DOHH2 (cell line): ENCODE results near the gene CACNA1E.
A peak's percentile ranks its signal among the peaks of the same experiment; 100 is the strongest.

Source experiments
- H3F3A ChIP-seq: fragments of 200-600 bp; sonication (generic), shearing (Covaris generic); 2 replicates; pipeline ENCODE4 v1.6.0; 2016; ENCODE audit warnings: antibody characterized with exemption, mild to moderate bottlenecking; ENCODE audit not compliant: control insufficient read depth, insufficient read depth
- H3K27ac ChIP-seq: fragments of 200-600 bp; sonication (generic); 2 replicates; pipeline ENCODE4 v1.5.1; 2014; ENCODE audit warnings: low read depth, mild to moderate bottlenecking, low read length, moderate library complexity
- H3K27me3 ChIP-seq: fragments of 200-600 bp; sonication (generic); 2 replicates; pipeline ENCODE4 v1.6.1; 2014; ENCODE audit warnings: mild to moderate bottlenecking, low read length, mixed read lengths; ENCODE audit not compliant: control insufficient read depth
- H3K36me3 ChIP-seq: fragments of 200-600 bp; sonication (generic); 2 replicates; pipeline ENCODE4 v1.6.1; 2014; ENCODE audit warnings: mild to moderate bottlenecking, low read length, moderate library complexity, mixed read lengths; ENCODE audit not compliant: control insufficient read depth
- H3K4me1 ChIP-seq: fragments of 200-600 bp; sonication (generic); 2 replicates; pipeline ENCODE4 v1.6.1; 2014; ENCODE audit warnings: mild to moderate bottlenecking, low read length, mixed read lengths; ENCODE audit not compliant: control insufficient read depth
- H3K4me2 ChIP-seq: fragments of 200-600 bp; sonication (generic); 2 replicates; pipeline ENCODE4 v1.6.0; 2014; ENCODE audit warnings: mild to moderate bottlenecking, low read length, moderate library complexity
- H3K4me3 ChIP-seq: fragments of 200-600 bp; sonication (generic); 2 replicates; pipeline ENCODE4 v1.5.1; 2014; ENCODE audit warnings: mild to moderate bottlenecking, low read length, mixed read lengths
- H3K79me2 ChIP-seq: fragments of 200-600 bp; sonication (generic); 2 replicates; pipeline ENCODE4 v1.6.1; 2014; ENCODE audit warnings: mild to moderate bottlenecking, low read length, mixed read lengths; ENCODE audit not compliant: control insufficient read depth
- H3K9me2 ChIP-seq: fragments of 200-600 bp; sonication (generic); replicated peaks from 2 replicates; pipeline ENCODE4 v1.6.1; 2014; ENCODE audit warnings: mild to moderate bottlenecking, low read length, mixed read lengths; ENCODE audit not compliant: control insufficient read depth
- H3K9me3 ChIP-seq: fragments of 200-600 bp; sonication (generic); 2 replicates; pipeline ENCODE4 v1.6.1; 2014; ENCODE audit warnings: antibody characterized with exemption, low read length, mixed read lengths; ENCODE audit not compliant: control insufficient read depth, insufficient read depth
- H4K20me1 ChIP-seq: fragments of 200-600 bp; sonication (generic); 2 replicates; pipeline ENCODE4 v1.6.0; 2014; ENCODE audit warnings: low read depth, mild to moderate bottlenecking, antibody characterized with exemption, low read length, moderate library complexity; ENCODE audit not compliant: control insufficient read depth, insufficient read depth
- EZH2phosphoT487 ChIP-seq: fragments of 200-600 bp; sonication (generic); IDR thresholded peaks from 2 replicates; pipeline ENCODE4 v1.6.1; 2017; ENCODE audit warnings: borderline replicate concordance, mild to moderate bottlenecking, antibody characterized with exemption, low read length, moderate library complexity, mixed read lengths
- TF ChIP-seq, protein P1 (sequence below): fragments of 200-600 bp; sonication (generic); IDR thresholded peaks from one replicate; pipeline ENCODE4 v1.5.1; 2014; ENCODE audit warnings: antibody characterized with exemption, mild to moderate bottlenecking, low read depth, low read length; ENCODE audit not compliant: poor library complexity, severe bottlenecking

CACNA1E gene

DNA sequence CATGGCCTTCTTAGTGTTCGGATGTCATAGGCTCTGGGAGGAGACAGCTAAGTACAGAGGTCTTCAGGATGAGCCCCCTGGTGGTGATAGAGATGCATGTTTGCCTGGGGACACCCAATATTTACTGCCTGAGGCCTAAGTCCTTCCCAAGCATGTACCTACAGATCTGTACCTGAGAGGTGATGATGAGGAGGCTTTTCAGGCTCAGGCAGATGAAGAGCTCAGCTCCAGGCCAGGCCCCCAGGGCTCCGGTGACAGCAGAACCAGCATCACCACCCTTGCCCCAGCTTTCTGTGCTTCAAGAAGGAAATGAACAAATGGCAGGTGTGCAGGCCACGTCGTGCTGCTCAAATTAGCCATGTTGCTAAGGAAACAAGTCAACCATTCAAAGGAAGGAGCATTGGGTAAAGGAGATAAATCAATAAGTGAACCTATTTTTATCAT lies 21.1 kb downstream of the CACNA1E start:
- Histone ChIP-seq H3K27ac (no peak overlapping the region), H3K4me2 (no peak overlapping the region), H3K4me3 (no peak overlapping the region), H4K20me1 (no peaks in the 10 kb centered on the region), H3K27me3 (peaks cover 5% of the 10 kb centered on the region; the same call in 1 of the 2 replicates), H3K9me3 (no peaks in the 10 kb centered on the region), H3F3A (no peaks in the 10 kb centered on the region), H3K79me2 (no peaks in the 10 kb centered on the region), H3K36me3 (no peaks in the 10 kb centered on the region), H3K9me2 (no peaks in the 10 kb centered on the region), H3K4me1 (no peaks in the 10 kb centered on the region)
- TF ChIP-seq EZH2phosphoT487: no peak
- TF ChIP-seq, protein P1, sequence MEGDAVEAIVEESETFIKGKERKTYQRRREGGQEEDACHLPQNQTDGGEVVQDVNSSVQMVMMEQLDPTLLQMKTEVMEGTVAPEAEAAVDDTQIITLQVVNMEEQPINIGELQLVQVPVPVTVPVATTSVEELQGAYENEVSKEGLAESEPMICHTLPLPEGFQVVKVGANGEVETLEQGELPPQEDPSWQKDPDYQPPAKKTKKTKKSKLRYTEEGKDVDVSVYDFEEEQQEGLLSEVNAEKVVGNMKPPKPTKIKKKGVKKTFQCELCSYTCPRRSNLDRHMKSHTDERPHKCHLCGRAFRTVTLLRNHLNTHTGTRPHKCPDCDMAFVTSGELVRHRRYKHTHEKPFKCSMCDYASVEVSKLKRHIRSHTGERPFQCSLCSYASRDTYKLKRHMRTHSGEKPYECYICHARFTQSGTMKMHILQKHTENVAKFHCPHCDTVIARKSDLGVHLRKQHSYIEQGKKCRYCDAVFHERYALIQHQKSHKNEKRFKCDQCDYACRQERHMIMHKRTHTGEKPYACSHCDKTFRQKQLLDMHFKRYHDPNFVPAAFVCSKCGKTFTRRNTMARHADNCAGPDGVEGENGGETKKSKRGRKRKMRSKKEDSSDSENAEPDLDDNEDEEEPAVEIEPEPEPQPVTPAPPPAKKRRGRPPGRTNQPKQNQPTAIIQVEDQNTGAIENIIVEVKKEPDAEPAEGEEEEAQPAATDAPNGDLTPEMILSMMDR: peak; percentile 73

DNA sequence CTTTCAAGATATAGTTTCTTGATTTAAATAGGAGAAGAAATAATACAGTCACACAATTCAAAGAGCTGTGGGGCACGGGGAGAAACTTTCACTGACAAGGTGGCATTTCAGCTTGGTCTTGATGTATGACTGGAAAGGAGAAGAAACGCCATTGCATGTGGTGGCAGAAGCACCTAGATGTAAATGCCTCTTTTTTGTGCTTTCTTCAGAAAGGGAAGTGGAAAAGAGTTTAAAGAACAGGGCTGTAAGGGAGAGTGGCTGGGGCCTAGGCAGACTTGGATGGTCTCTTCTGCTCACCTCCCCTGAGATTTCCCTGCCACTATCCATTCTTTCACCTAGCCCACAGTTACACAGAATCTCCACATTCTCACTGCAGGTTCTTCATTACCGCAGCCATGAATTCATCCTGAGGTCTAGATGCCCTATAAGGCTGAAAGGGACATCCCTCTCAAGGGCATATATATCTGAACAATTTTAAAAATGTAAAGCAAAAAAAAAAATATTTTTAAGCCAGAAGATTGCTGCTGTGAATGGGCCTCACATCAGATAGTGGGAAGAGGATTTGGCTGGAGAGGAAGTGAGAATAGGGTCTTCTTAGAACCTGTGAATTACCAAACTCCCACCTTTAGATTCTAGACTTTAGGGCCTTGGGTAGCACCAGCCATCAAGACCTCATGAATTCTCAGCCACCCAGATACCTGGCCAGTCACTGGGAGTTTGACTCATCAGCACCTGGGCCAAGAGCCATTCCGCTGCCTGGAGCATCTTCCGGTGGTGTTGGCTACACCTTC lies 23.4 kb downstream of the CACNA1E start:
- Histone ChIP-seq H3K9me3 (no peaks in the 10 kb centered on the region), H4K20me1 (no peaks in the 10 kb centered on the region), H3K36me3 (no peaks in the 10 kb centered on the region), H3K4me2 (no peak overlapping the region), H3K27me3 (no peaks in the 10 kb centered on the region), H3F3A (no peaks in the 10 kb centered on the region), H3K9me2 (no peaks in the 10 kb centered on the region), H3K4me3 (no peak overlapping the region), H3K4me1 (no peaks in the 10 kb centered on the region), H3K79me2 (no peaks in the 10 kb centered on the region), H3K27ac (no peak overlapping the region)
- TF ChIP-seq, protein P1: no peak
- no peak for TF ChIP-seq EZH2phosphoT487

DNA sequence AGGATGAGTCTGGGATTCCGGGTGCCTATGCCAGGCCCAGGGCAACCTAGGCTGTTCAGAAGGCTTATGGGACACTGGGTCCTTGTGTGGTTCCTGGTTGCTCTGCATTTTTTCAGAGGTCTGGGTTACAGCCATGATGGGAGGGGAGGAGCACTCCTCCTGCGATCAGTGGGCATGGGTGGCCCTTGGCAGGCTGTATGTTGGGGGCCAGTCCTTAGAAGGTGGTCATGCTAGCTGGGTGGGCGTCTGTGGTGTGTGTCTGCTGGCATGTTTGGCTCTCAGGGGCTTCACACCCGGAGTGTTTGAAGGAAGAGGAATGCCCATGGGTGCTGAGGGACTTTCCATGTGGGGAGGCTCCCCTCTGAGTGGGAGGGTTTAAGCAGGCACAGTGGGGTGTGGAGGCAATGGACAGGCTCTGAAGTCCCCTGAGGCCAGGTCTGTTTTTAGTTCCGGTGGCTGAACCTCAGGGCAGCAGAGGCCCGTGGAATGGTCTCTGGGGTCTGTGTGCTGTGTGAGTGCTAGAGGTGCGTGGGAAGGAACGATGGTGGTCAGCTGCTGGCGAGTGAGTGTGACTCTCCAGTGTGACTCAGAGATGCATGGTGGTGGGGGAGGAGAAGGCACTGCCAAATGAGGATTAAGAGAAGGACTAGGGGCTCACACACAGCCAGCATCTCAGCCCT lies 25.3 kb downstream of the CACNA1E start:
- H3K79me2 ChIP-seq: no peaks in the 10 kb centered on the region
- H3K27ac ChIP-seq: no peak overlapping the region
- H3K4me1 ChIP-seq: no peaks in the 10 kb centered on the region
- H3K9me3 ChIP-seq: no peaks in the 10 kb centered on the region
- no peaks in the 10 kb centered on the region for H3F3A ChIP-seq
- H4K20me1 ChIP-seq: no peaks in the 10 kb centered on the region
- H3K27me3 ChIP-seq: no peaks in the 10 kb centered on the region
- H3K36me3 ChIP-seq: no peaks in the 10 kb centered on the region
- TF ChIP-seq EZH2phosphoT487: no peak
- H3K4me2 ChIP-seq: no peak overlapping the region
- H3K4me3 ChIP-seq: no peak overlapping the region
- no peaks in the 10 kb centered on the region for H3K9me2 ChIP-seq

DNA sequence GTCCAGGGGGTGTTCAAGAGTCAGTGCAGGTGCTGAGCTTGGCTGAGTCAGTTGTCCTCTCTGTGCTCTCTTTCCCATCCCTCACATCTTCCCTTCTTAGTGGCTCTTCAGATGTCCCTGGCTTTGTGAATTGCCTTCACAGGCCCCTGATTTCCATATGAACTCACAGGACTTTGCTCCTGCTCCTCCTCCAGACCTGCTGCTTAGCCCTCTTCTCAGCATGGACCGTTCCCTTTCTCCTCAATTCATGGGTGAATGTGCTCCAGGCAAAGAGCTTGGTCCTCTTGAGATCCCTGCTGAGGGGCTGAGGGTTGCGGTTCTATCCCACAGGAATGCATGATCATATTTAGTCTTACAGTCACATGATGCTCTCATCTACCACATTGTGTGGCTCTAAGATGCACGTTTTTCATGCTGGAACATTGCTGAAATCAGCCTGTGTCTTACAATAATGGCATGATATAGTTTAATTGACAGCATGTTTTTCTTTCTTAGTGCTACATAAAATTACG lies 30.5 kb downstream of the CACNA1E start:
- H3F3A ChIP-seq: no peaks in the 10 kb centered on the region
- no peaks in the 10 kb centered on the region; the same call in 1 of the 2 replicates for H4K20me1 ChIP-seq
- no peak overlapping the region for H3K4me2 ChIP-seq
- H3K4me1 ChIP-seq: no peaks in the 10 kb centered on the region
- H3K27ac ChIP-seq: no peak overlapping the region
- no peaks in the 10 kb centered on the region for H3K79me2 ChIP-seq
- no peak overlapping the region for H3K4me3 ChIP-seq
- TF ChIP-seq EZH2phosphoT487: no peak
- TF ChIP-seq, protein P1: no peak
- no peaks in the 10 kb centered on the region for H3K9me3 ChIP-seq
- H3K9me2 ChIP-seq: no peaks in the 10 kb centered on the region
- peaks cover 4% of the 10 kb centered on the region; the same call in 1 of the 2 replicates for H3K27me3 ChIP-seq
- H3K36me3 ChIP-seq: no peaks in the 10 kb centered on the region
